NOMO-1 treated with DMSO at 0.1 percent for 48 hours (cell line): ENCODE data around the gene KEAP1.
A peak's percentile ranks its signal among the peaks of the same experiment; 100 is the strongest.

Experiments used
- DNase-seq: peaks from one replicate; lab custom pipeline; 2025; ENCODE audit not compliant: unreplicated experiment; lab: John Stamatoyannopoulos, UW

The KEAP1 gene

GRCh38 chr19:10525636-10526035, 22.5 kb upstream of the KEAP1 start:
- DNase-seq = no peak

- no peak for DNase-seq
Observed at GRCh38 chr19:10523135-10523636, 20.0 kb upstream of the KEAP1 start.

GRCh38 chr19:10521461-10522171, 18.5 kb upstream of the KEAP1 start:
- DNase-seq = no peak

- no peak for DNase-seq
Observed at GRCh38 chr19:10520652-10521318, 17.6 kb upstream of the KEAP1 start.

- DNase-seq = no peak
Observed at GRCh38 chr19:10519421-10519820, 16.3 kb upstream of the KEAP1 start.

- DNase-seq = no peak
Observed at GRCh38 chr19:10518444-10519361, 15.5 kb upstream of the KEAP1 start.

GRCh38 chr19:10517760-10518443, 14.7 kb upstream of the KEAP1 start:
- DNase-seq = peak; percentile 32

- DNase-seq = no peak
Observed at GRCh38 chr19:10517361-10517759, 14.2 kb upstream of the KEAP1 start, which contains the start of gene S1PR5. Gene S1PR5 (minus strand): TSS chr19:10517447. CDS start chr19:10515011, 2,436 bp downstream.

GRCh38 chr19:10516671-10517286, 13.6 kb upstream of the KEAP1 start:
- no peak for DNase-seq

- DNase-seq = no peak
Observed at GRCh38 chr19:10516064-10516385, 12.9 kb upstream of the KEAP1 start.

GRCh38 chr19:10514211-10515145, 11.3 kb upstream of the KEAP1 start:
- no peak for DNase-seq

GRCh38 chr19:10513223-10513622, 10.1 kb upstream of the KEAP1 start:
- DNase-seq = no peak

- no peak for DNase-seq
Observed at GRCh38 chr19:10510301-10510802, 7.2 kb upstream of the KEAP1 start.

GRCh38 chr19:10508707-10509106, 5.6 kb upstream of the KEAP1 start:
- no peak for DNase-seq

GRCh38 chr19:10508036-10508435, 4.9 kb upstream of the KEAP1 start:
- DNase-seq = no peak

GRCh38 chr19:10505583-10506229, 2.5 kb upstream of the KEAP1 start:
- DNase-seq = peak; percentile 67

GRCh38 chr19:10502524-10503001, 593 bp downstream of the KEAP1 start:
- peak; percentile 88 for DNase-seq

- DNase-seq = no peak
Observed at GRCh38 chr19:10501971-10502523, 1.1 kb downstream of the KEAP1 start.
